ENCODE results near the gene CERS3.

The CERS3 gene

GRCh38 chr15:100528833-100529428, at the start of gene CERS3:
Gene CERS3 (minus strand): TSS chr15:100528950. CDS start chr15:100501849, 27,101 bp downstream.
- Histone ChIP-seq H3K4me3 (no peak within 1 kb of the TSS), H3K27ac (no peak within 1 kb of the TSS)
- no peak for TF ChIP-seq CTCF (IDR thresholded peaks at IDR 0.05)
- DNase-seq (ENCODE audit: low spot score), result no peak

- TF ChIP-seq CTCF (IDR thresholded peaks at IDR 0.05), result no peak
- Histone ChIP-seq H3K27ac (no peak overlapping the region), H3K4me3 (no peak overlapping the region)
- no peak for DNase-seq (ENCODE audit: low spot score)
Measured at GRCh38 chr15:100573526-100573925, 44.8 kb upstream of the CERS3 start.

- TF ChIP-seq CTCF (IDR thresholded peaks at IDR 0.05), result no peak
- H3K27ac ChIP-seq, result no peak overlapping the region
- DNase-seq (ENCODE audit: low spot score), result no peak
- no peak overlapping the region for H3K4me3 ChIP-seq
Measured at GRCh38 chr15:100572362-100572983, 43.7 kb upstream of the CERS3 start.

GRCh38 chr15:100571592-100572167, 42.9 kb upstream of the CERS3 start:
- TF ChIP-seq CTCF (IDR thresholded peaks at IDR 0.05), result no peak
- Histone ChIP-seq H3K4me3 (no peak overlapping the region), H3K27ac (no peak overlapping the region)
- DNase-seq (ENCODE audit: low spot score), result no peak

GRCh38 chr15:100570735-100571313, 42.1 kb upstream of the CERS3 start:
- TF ChIP-seq CTCF (IDR thresholded peaks at IDR 0.05), result no peak
- no peak overlapping the region for H3K4me3 ChIP-seq
- H3K27ac ChIP-seq, result no peak overlapping the region
- DNase-seq (ENCODE audit: low spot score), result no peak

- no peak for DNase-seq (ENCODE audit: low spot score)
- Histone ChIP-seq H3K27ac (no peak overlapping the region), H3K4me3 (no peak overlapping the region)
- TF ChIP-seq CTCF (IDR thresholded peaks at IDR 0.05), result no peak
Measured at GRCh38 chr15:100570275-100570674, 41.5 kb upstream of the CERS3 start.

Measured in coronary artery (tissue), 2 donors.